HG03045 (cell line): ENCODE measurements around the gene ABCA2.

ENCODE experiments used
- ATAC-seq: cut with Tn5 transposase; IDR thresholded peaks from one replicate; pipeline ENCODE4 v1.9.1; 2021; ENCODE audit warnings: mild to moderate bottlenecking, moderate library complexity; ENCODE audit not compliant: unreplicated experiment

ABCA2 gene

DNA sequence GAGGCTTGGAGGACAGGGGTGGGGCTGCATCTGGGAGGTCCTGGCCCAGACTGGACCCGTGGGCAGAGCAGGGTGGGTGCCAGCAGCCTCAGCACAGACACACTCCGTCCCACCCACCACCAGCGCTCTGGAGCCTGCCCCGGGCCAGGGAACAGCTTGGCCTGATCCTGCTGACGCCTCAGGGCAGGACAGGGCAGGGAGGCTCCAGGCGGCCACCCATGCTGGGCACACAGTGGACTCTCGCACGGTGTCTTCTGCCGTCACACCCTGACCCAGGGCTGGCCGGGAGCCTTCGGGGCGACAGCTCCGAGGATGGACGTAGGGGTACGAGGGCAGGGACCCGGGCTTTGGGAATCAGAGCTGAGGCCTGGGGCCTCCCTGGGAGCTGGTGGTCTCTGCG lies 58.9 kb downstream of the ABCA2 start:
- no peak for ATAC-seq

DNA sequence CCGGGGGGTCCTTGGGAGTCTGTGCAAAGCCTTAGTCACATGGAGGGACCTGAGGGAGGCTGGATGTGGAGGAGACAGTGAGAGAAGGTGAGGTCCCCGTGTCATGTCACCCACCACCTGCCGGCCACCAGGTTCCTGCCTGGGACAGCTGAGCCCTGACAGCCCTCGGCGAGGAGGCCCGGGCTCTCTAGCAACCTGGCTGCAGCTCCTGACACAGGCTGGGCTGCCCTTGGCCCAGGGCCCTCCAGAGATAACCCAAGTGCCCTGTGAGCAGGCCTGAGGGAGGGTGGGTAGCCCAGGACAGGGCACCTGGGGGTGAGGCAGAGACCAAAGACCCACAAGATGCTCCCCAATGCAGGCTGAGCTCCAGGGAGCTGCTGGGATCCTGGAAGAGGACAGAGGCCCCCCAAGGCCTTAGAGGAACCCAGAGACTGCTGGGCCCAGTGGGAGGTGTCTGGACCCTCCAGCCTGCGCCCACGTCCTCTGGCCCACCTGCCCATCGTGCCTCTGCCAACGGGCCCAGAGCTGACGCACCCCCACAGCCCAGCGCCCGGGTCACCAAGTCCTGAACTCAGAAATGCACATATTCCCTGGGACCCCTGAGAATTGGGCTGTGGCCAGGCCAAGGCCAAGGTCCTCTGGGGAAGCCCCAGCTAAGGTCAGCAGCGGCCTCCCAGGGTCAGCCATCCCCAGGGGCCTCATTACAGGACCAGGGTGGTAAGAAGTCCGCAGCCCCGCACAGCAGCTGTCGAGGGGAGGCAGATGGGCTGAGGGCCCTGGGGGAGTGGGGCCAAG lies 59.5 kb downstream of the ABCA2 start:
- no peak for ATAC-seq

DNA sequence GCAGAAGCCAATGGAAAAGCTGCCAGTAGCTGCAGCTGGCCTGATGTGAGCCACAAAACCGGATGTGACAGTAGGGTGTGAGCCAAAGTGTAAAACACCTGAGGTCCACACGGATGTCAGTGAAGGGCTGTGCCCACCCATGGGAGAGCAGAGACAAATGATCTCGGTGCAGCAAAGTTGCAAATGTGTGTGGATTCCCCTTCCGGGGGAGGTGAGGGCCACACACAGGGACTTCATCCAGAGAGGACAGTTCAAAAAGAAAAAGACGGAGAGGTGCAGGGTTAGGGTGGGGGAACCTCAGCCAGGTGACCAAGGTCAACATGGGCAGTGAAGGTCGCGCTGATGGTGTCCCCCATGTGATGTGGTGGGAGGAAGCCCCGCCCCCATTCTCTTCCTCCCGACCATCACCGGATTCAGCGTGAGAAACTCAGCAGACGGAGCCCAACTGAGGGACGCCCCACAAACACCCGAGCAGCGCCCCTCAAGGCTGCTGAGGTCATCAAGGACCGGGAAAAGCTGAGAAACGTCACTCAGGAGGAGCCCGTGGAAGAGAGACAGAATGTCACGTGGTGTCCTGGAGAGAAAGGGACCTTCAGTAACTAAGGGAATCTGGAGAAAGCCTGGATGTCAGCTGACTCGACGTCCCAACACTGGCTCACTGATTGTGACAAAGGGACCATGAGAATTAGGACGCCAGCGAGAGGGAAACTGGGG lies 62.1 kb downstream of the ABCA2 start:
- no peak for ATAC-seq

DNA sequence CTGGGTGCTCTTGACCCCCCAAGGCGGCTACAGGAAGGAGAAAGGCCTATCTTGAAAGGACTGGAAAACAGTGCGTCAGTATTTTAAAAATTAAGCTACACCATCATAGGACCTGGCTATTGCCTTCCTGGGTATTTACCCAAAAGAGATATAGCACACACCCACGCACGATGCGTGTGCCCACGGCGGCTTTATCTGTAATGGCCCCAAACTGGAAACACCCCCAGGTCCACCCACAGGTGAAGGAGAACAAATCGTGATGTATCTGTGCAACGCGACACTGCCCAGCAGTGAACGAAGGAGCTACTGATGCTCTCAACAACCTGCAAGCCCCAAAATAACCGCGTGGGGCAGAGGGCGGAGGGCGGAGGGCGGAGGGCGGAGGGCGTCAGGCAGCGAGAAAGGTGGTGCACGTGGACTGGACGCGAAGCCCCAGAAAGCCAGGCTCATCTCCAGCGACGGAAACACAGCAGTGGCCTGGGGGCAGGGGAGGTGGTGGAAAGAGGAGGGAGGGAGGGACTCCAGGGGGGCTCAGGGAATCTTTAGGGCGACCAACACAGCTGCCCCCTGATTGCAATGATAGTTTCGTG lies 63.1 kb downstream of the ABCA2 start:
- ATAC-seq = no peak

- no peak for ATAC-seq
These were observed 63.8 kb downstream of the ABCA2 start for GRCh38 chr9:136964171-136964689.

DNA sequence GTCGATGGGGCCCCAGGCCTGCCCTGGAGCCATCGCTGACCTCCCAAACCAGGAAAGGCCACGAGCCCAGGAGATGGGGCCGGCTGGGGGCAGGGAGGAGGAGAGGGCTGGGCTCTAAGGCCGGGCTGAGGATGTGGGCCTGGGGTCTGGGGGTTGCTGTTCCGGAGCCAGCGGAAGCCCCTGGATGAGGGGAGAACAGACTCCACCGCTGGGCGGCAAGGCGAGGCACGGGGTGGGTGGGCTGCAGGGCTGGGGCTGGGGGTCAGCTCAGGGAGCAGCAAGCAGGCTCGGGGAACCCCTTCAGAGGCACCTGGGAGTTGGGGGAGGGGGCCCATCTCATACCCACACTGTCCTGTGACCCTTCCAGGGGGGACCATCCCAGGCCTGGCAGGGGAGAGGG lies 64.3 kb downstream of the ABCA2 start:
- no peak for ATAC-seq

DNA sequence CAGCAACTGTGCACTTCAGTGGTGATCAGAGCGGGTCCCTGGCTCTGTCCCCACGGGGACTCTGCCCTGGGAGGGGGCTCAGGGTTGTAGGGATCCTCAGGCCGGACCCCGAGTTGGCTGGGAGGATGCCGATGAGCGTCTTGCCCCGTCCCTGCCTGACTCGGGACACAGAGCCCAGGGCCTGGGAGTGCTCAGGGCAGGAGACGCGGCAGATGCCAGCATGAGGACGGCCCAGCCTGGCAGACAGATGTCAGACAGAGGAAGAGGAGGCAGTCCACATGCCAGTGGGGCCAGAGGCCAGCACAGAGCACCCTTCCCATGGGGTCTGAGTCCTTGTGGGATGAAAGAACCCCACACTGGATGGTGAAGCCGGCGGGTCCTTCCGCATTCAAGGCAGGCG lies 64.7 kb downstream of the ABCA2 start:
- ATAC-seq = no peak

- no peak for ATAC-seq
These were observed 65.3 kb downstream of the ABCA2 start for GRCh38 chr9:136962701-136963248.

- no peak for ATAC-seq
These were observed 65.9 kb downstream of the ABCA2 start for GRCh38 chr9:136962163-136962562.

DNA sequence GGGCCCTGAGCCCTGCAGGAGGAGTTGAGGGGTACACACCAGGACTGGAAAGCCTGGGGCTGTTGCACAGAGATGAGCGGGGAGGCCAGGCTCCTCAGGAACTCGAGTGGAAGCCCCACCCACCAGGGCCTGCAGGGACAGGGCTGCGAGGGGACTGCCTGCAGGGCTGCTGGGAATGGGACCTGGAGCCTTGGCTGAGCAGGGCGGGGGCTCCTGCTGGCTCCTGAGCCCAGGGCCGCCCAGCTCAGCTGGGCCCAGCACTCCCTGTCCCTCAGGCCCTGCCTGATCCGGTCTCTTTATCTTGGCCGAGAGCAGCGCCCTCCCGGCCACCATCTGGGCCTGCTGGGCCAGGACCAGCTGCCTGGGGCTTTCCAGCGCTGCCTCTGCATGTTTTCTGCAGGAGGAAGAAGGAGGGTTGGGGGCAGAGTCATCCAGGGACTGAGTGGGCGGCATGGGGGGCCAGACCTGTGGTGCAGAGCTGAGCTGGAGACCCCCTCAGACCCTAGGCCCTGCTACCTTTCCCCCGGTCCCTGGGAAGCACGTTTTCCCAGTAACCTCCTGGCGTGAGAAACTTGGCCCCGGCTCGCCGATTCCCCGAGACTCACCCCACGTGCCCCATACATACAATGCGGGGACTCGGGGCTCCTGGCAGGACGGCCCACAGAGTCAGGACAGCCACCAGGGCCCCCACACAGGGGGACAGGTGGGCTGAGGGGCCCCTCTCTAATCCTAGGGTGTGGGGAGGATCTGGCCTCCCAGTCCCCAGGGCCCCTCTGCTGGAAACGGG lies 66.6 kb downstream of the ABCA2 start:
- no peak for ATAC-seq

DNA sequence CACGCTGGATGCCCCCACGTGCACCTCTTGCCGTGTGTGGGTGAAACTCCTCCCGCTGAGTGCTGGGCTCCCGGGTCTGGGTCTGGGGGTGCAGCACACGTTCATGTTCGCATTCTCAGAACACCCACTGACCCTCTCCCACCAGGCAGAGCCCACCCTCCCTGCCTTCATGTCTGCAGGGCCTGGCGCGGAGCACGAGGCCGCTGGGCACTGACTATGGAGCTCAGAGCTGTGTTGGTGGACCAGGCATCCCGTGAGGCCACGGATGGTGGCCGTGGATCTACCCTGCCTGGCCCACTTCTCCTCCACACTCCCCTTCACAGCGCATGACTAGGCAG lies 67.1 kb downstream of the ABCA2 start:
- no peak for ATAC-seq

DNA sequence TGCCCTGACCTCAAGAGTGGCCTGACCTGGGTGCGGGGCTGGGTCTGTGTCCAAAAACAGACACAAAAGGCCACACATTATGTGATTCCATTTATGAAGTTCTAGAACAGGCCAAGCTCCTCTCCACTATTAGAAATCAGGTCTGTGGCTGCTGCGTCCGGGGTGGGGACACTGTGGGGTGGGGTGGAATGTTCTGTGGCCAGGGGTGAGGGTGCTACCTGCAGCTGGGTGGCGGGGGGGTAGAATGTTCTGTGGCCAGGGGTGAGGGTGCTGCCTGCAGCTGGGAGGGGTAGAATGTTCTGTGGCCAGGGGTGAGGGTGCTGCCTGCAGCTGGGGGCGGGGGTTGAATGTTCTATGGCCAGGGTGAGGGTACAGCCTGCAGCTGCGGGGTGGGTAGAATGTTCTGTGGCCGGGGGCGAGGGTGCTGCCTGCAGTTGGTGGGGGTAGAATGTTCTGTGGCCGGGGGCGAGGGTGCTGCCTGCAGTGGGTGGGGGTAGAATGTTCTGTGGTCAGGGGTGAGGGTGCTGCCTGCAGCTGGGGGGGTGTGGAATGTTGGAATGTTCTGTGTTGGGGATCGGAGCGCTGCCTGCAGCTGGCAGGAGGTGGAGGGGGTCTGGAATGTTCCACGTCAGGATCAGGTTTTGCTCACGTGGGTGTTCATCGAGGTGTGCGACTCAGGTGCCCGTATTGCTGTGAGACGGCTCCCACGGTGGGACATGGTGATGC lies 67.7 kb downstream of the ABCA2 start:
- ATAC-seq = no peak

DNA sequence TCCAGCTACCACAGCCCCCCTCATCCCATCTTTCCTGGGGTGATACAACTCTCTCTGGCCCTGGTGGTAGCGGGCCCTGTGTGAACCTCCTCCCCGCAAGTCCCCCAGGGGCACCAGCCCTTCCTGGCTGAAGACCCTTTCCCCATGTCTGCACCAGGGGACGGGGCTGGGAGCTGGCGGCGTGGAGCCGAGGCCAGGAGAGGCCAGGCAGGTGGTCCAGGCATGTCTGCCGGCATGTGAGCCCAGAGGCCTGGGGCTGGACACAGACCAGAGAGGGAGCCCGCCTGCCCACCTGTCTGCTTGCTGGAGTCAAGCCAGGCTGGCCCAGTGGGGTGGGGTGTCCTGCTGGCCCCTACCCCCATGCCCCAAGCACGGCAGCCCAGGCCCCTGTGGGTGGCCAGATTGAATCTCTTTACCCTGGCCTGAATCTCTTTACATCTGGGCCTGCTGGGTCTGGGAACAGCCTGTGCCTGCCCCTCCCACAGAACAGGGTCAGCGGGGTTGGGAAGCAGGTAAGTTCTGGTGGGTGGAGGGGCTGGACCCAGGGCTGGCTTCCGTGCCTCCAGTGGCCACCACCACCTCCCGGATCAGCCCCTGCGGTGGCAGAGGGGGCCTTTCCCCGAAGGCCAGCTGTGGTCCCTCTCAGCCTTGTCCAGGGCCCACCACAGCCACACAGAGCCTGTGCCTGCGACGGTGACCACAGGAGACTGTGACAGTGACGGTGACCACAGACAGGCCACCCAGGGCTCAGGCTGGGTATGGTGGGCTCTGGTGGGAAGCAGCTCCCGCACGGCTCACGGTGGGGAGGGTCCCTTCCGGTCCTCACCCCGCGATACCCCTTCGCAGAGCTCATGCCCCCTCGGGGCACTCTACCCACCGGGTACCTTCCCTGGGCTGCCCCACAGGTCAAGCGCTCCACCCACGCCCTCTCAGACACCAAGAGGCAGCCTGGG lies 68.9 kb downstream of the ABCA2 start:
- no peak for ATAC-seq

DNA sequence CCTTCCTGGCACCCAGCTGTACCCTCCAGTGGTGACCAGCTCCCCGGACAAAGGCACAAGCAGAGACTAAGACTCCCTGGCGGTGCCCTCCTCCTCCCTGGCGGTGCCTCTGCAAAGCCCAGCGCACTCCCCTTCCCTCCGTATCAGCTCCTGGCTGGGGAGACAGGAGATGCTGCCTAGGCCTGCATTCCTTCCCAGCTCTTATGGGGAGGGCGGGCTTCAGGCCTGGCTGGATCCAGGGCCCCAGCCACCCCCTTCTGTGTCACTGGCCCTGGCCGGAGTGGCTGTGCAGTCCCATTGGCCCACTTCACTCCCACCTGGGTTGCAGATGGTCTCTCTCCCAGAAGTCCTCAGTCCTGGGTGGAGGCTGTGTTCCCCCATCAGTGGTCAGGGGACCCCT lies 69.6 kb downstream of the ABCA2 start:
- no peak for ATAC-seq

GRCh38 chr9:136957901-136958300 lies 70.1 kb downstream of the ABCA2 start:
- ATAC-seq = no peak

- no peak for ATAC-seq
These were observed 70.6 kb downstream of the ABCA2 start for GRCh38 chr9:136957461-136957860.
